ENCODE data around the gene CHST2. TPM values are rescaled to one million over a fixed set of nuclear protein-coding genes. Genes with fewer than 3 reads are reported as not detected.

Gene CHST2
- total RNA-seq, 1 experiment from 2014 or later: 1.7 TPM

DNA sequence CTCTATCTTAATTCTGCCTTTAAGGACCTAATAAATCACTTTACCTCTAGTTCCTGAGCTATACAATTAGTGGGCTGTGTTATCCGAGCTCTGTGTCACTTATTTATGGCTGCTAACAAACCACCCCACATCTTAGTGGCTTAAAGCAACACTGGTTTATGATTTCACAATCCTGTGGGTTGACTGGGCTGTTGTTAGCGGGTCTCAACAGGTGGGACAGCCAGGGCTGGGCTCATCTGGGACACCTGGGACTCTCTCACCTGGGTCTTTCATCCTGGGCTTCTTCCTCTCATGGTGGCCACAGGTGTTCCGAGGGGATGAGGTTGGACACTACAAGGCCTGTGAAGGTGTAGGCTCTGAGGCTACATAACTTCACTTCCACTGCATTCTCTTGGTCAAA lies 35.8 kb upstream of the CHST2 start:
- DNase-seq (ENCODE audit: low read depth, low spot score) (no peak), ATAC-seq (no peak)
- H4K20me1 ChIP-seq (ENCODE audit: insufficient read depth): no peaks in the 10 kb centered on the region
- no peaks in the 10 kb centered on the region for H3K79me2 ChIP-seq (ENCODE audit: insufficient read depth, low read length)
- ChIA-PET RAD21 (ENCODE audit: low non-redundant PET in 1 of 2, low total read pairs in 2 of 2, uncharacterized antibody in 2 of 2, unreplicated experiment in 2 of 2) (no interaction called here), POLR2A (no interaction called here), CTCF (no interaction called here)
- no peaks in the 10 kb centered on the region for H3K4me1 ChIP-seq (ENCODE audit: control insufficient read depth in 1 of 2, insufficient read depth in 2 of 2, low read length in 2 of 2)
- H3K4me2 ChIP-seq (ENCODE audit: low read length): no peak overlapping the region
- intact Hi-C loops (cut with micrococcal nuclease): no loop called here
- no peaks in the 10 kb centered on the region for H3K36me3 ChIP-seq (ENCODE audit: control insufficient read depth in 1 of 2, insufficient read depth in 2 of 2, low read length in 2 of 2)
- no peak overlapping the region for H3K4me3 ChIP-seq (replicated peaks in 1 of 2; ENCODE audit: low read depth in 1 of 2, low read length in 2 of 2)
- BruUV-seq (replicated peaks): no TSS peak
- TF ChIP-seq REST (IDR thresholded peaks at IDR 0.05; ENCODE audit: low read depth) (no peak), EGR1 (IDR thresholded peaks at IDR 0.05; ENCODE audit: low read depth) (no peak), EZH2 (IDR thresholded peaks at IDR 0.05) (no peak), POLR2A (IDR thresholded peaks at IDR 0.05; ENCODE audit: borderline replicate concordance, extremely low read depth, insufficient read depth, insufficient read length) (no peak), TCF7L2 (IDR thresholded peaks at IDR 0.05; ENCODE audit: borderline replicate concordance, extremely low read depth, insufficient read depth, insufficient read length) (no peak), SRF (IDR thresholded peaks at IDR 0.05; ENCODE audit: low read depth) (no peak), ZBTB33 (IDR thresholded peaks at IDR 0.05; ENCODE audit: extremely low read depth, insufficient replicate concordance, low read length) (no peak)
- H3K27me3 ChIP-seq (ENCODE audit: insufficient read depth, low read length): no peaks in the 10 kb centered on the region
- no peak overlapping the region for H3K9ac ChIP-seq (ENCODE audit: low read length)
- H3K27ac ChIP-seq (ENCODE audit: low read depth, low read length): no peak overlapping the region
- no peaks in the 10 kb centered on the region for H3K9me3 ChIP-seq (ENCODE audit: control insufficient read depth in 1 of 2, insufficient read depth in 1 of 2, low read depth in 1 of 2, low read length in 2 of 2)
- no peak overlapping the region for H2AFZ ChIP-seq (ENCODE audit: low read depth, low read length, poor library complexity, severe bottlenecking)
- no peaks in the 10 kb centered on the region for H3K9me2 ChIP-seq (ENCODE audit: insufficient read depth)
